Mesenchymal stem cell (in vitro differentiated cells and primary cell): Measurements from ENCODE around the gene HIVEP2.

Experiments used
- DNase-seq: peaks from one replicate; pipeline ENCODE4 v3.0.0-alpha.2; 2013
- H2AFZ ChIP-seq: one replicate; pipeline ENCODE4 v1.6.1; 2013; ENCODE audit warnings: low read depth, mild to moderate bottlenecking, control low read depth, inconsistent platforms, low read length, moderate library complexity
- H2AK5ac ChIP-seq: 2 replicates; pipeline ENCODE4 v1.6.1; 2013; ENCODE audit warnings: low read length, moderate library complexity, mild to moderate bottlenecking, inconsistent platforms; ENCODE audit not compliant: severe bottlenecking
- H2BK120ac ChIP-seq: one replicate; pipeline ENCODE4 v1.6.1; 2013; ENCODE audit warnings: low read depth, mild to moderate bottlenecking, inconsistent platforms, low read length, moderate library complexity
- H2BK12ac ChIP-seq, 2 experiments: one replicate each; pipeline ENCODE4 v1.6.1; 2013; ENCODE audit warnings: inconsistent platforms in 2 of 2, low read length in 2 of 2, mild to moderate bottlenecking in 2 of 2, moderate library complexity in 2 of 2, control low read depth in 1 of 2
- H2BK15ac ChIP-seq: one replicate; pipeline ENCODE4 v1.6.1; 2013; ENCODE audit warnings: mild to moderate bottlenecking, low read depth, inconsistent platforms; ENCODE audit not compliant: poor library complexity, severe bottlenecking
- H2BK5ac ChIP-seq: 2 replicates; pipeline ENCODE4 v1.6.1; 2013; ENCODE audit warnings: low read depth, mild to moderate bottlenecking, low read length, control low read depth, inconsistent platforms; ENCODE audit not compliant: poor library complexity, severe bottlenecking
- H3K14ac ChIP-seq, 2 experiments: one replicate each; pipeline ENCODE4 v1.6.1; 2013; ENCODE audit warnings: inconsistent platforms in 2 of 2, low read length in 2 of 2, control low read depth in 1 of 2, mild to moderate bottlenecking in 1 of 2, moderate library complexity in 1 of 2
- H3K18ac ChIP-seq, 2 experiments: one replicate each; pipeline ENCODE4 v1.6.1; 2013; ENCODE audit warnings: inconsistent platforms in 2 of 2, low read length in 2 of 2, control low read depth in 1 of 2, low read depth in 1 of 2, mild to moderate bottlenecking in 1 of 2
- H3K23ac ChIP-seq, 2 experiments: one replicate each; pipeline ENCODE4 v1.6.1; 2013; ENCODE audit warnings: inconsistent platforms in 2 of 2, low read length in 2 of 2, mild to moderate bottlenecking in 2 of 2, moderate library complexity in 2 of 2, control low read depth in 1 of 2
- H3K27ac ChIP-seq: 2 replicates; pipeline ENCODE4 v1.5.1; 2013; ENCODE audit warnings: mild to moderate bottlenecking, moderate library complexity, low read length, control low read depth, inconsistent platforms; ENCODE audit not compliant: poor library complexity, severe bottlenecking
- H3K27me3 ChIP-seq, 2 experiments: 2 replicates each; pipeline versions ENCODE4 v1.6.1 to v1.7.0; 2013; ENCODE audit warnings: low read length in 2 of 2, mild to moderate bottlenecking in 2 of 2, moderate library complexity in 2 of 2, control low read depth in 1 of 2, inconsistent platforms in 1 of 2; ENCODE audit not compliant: control insufficient read depth in 1 of 2, insufficient read depth in 1 of 2
- H3K36me3 ChIP-seq, 2 experiments: 2 replicates each; pipeline versions ENCODE4 v1.6.1 to v1.7.0; 2013; ENCODE audit warnings: low read length in 2 of 2, control low read depth in 1 of 2, inconsistent platforms in 1 of 2, low read depth in 1 of 2, mild to moderate bottlenecking in 1 of 2; ENCODE audit not compliant: insufficient read depth in 2 of 2, control insufficient read depth in 1 of 2
- H3K4ac ChIP-seq, 2 experiments: one replicate each; pipeline ENCODE4 v1.6.1; 2013; ENCODE audit warnings: inconsistent platforms in 2 of 2, low read length in 2 of 2, mild to moderate bottlenecking in 2 of 2, moderate library complexity in 2 of 2, control low read depth in 1 of 2, low read depth in 1 of 2
- H3K4me1 ChIP-seq: 2 replicates; pipeline ENCODE4 v1.6.1; 2013; ENCODE audit warnings: low read depth, low read length, control low read depth; ENCODE audit not compliant: control insufficient read depth, insufficient read depth
- H3K4me2 ChIP-seq: 2 replicates; pipeline ENCODE4 v1.6.1; 2013; ENCODE audit warnings: low read length, mild to moderate bottlenecking, inconsistent platforms; ENCODE audit not compliant: poor library complexity, severe bottlenecking
- H3K4me3 ChIP-seq, 2 experiments: 2 replicates each; pipeline versions ENCODE4 v1.5.1 to v1.7.0; 2013; ENCODE audit warnings: low read length in 2 of 2, mild to moderate bottlenecking in 2 of 2, control low read depth in 1 of 2, low read depth in 1 of 2; ENCODE audit not compliant: insufficient read depth in 1 of 2
- H3K79me1 ChIP-seq: replicated peaks from 2 replicates; pipeline ENCODE4 v1.6.1; 2013; ENCODE audit warnings: mild to moderate bottlenecking, control low read depth, low read length, inconsistent platforms; ENCODE audit not compliant: poor library complexity, severe bottlenecking
- H3K9ac ChIP-seq: 2 replicates; pipeline ENCODE4 v1.7.0; 2013; ENCODE audit warnings: mild to moderate bottlenecking, low read length, moderate library complexity
- H3K9me3 ChIP-seq: 2 replicates; pipeline ENCODE4 v1.7.0; 2013; ENCODE audit warnings: mild to moderate bottlenecking, low read length; ENCODE audit not compliant: control insufficient read depth
- H4K8ac ChIP-seq: one replicate; pipeline ENCODE4 v1.6.1; 2013; ENCODE audit warnings: inconsistent platforms, mild to moderate bottlenecking, low read length, moderate library complexity
- H4K91ac ChIP-seq: one replicate; pipeline ENCODE4 v1.6.1; 2013; ENCODE audit warnings: mild to moderate bottlenecking, low read length, inconsistent platforms
- WGBS: methylation state at CpG from one replicate; pipeline ENCODE4 v1.1.7; 2013; ENCODE audit warnings: mixed read lengths; 5-methylcytosine and 5-hydroxymethylcytosine counted together

The HIVEP2 gene

DNA sequence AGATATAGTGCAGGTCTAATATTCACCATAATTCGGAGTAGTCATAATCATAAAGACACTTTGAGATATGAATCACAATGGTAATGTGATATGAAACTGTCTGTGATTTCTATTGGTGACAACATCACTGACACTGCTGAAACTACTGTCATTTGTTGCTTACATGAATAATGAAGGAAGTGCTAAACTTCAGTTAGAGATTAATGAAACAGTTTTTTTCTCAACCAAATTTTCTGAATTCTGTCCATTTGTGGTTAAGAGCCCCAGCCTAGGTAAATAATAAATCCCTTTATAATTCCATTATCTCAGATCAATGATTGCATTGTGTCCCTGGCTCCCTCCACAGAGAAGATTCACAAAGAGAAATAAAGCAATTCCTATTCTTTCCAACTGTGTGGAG is 122.6 kb downstream of the HIVEP2 start:
- Histone ChIP-seq H2BK120ac (no peak overlapping the region), H3K36me3 (peaks cover 0 to 2% of the 10 kb centered on the region in 2 experiments), H4K91ac (no peak overlapping the region), H2BK12ac (no peak overlapping the region), H2BK5ac (no peak overlapping the region), H3K23ac (no peak overlapping the region), H3K9ac (no peak overlapping the region), H3K9me3 (no peaks in the 10 kb centered on the region), H3K27me3 (no peaks in the 10 kb centered on the region), H3K4me2 (no peak overlapping the region), H2AK5ac (no peak overlapping the region), H3K27ac (no peak overlapping the region), H3K79me1 (peaks cover 21% of the 10 kb centered on the region), H3K4ac (no peak overlapping the region), H3K4me3 (no peak overlapping the region), H2BK15ac (no peak overlapping the region), H3K18ac (no peak overlapping the region), H2AFZ (no peak overlapping the region), H4K8ac (no peak overlapping the region), H3K4me1 (peaks cover 1% of the 10 kb centered on the region), H3K14ac (no peak overlapping the region)
- 88% methylated on average over 1 of the region's 1 CpG for WGBS
- DNase-seq, result no peak

DNA sequence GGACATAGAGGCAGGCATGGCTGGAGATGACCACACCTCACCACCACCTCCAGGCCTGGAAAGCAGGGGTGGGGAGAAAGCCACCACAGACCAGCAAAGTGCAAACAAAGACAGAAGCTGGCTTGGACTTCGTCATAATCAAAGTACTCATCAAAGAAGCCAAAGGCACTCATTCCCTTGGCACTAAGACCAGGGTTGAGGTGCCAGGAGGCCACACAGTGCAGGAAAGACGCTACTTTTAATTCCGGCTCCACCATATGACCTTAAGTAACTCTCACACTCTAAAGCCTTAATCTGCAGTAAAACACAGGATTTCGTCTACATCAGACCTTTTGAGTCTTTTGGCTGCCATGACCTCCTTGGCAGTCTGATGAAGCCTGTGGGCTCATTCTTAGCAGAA is 123.1 kb downstream of the HIVEP2 start:
- H2BK5ac ChIP-seq, result no peak overlapping the region
- peaks cover 0 to 2% of the 10 kb centered on the region in 2 experiments for H3K36me3 ChIP-seq
- peak overlapping the region in 1 of 2 experiments; percentile 11 for H3K18ac ChIP-seq
- H2BK15ac ChIP-seq, result no peak overlapping the region
- no peaks in the 10 kb centered on the region for H3K9me3 ChIP-seq
- H2AFZ ChIP-seq, result no peak overlapping the region
- H3K27me3 ChIP-seq, result no peaks in the 10 kb centered on the region
- no peak overlapping the region for H2AK5ac ChIP-seq
- no peak overlapping the region for H4K91ac ChIP-seq
- peak overlapping the region; percentile 12 for H4K8ac ChIP-seq
- H3K14ac ChIP-seq, result peak overlapping the region in 1 of 2 experiments; percentile 9
- whole genome bisulfite sequencing, result 98% methylated on average over 4 of the region's 4 CpGs
- H2BK120ac ChIP-seq, result no peak overlapping the region
- no peak overlapping the region for H3K4me3 ChIP-seq
- peak overlapping the region in 1 of 2 experiments; percentile 77 for H2BK12ac ChIP-seq
- peaks cover 20% of the 10 kb centered on the region for H3K79me1 ChIP-seq
- H3K4me1 ChIP-seq, result no peaks in the 10 kb centered on the region
- no peak overlapping the region for H3K4me2 ChIP-seq
- H3K23ac ChIP-seq, result no peak overlapping the region
- no peak overlapping the region for H3K9ac ChIP-seq
- peak overlapping the region in 1 of 2 experiments; percentile 58 for H3K4ac ChIP-seq
- no peak for DNase-seq
- no peak overlapping the region for H3K27ac ChIP-seq

DNA sequence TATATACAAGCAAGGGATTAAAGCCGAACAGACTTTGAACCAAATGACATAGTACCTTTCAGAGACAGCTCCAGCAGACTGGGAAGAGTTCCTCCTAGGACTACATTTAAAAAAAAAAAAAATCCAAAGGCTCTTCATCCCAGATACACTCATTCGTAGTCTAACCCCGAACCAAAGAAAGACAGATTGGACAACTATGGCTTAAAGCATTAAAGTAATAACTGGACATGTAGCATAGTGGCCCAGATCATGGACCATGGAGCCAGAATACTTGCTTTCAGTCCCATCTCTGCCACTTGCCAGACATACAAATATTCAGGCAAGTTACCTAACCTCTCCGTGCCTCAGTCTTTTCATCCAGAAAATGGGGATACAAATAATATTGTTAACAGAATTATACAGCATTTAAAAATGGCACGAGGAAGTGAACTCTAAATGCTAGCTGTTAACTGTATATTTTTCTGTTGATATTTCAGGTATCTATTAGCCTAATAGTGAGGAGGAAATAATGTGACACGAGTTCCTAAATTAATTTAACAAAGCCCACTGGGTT is 123.7 kb downstream of the HIVEP2 start:
- Histone ChIP-seq H3K9me3 (no peaks in the 10 kb centered on the region), H2BK5ac (no peak overlapping the region), H2BK120ac (no peak overlapping the region), H2AK5ac (no peak overlapping the region), H2BK15ac (no peak overlapping the region), H4K91ac (no peak overlapping the region), H3K23ac (no peak overlapping the region), H3K4me3 (no peak overlapping the region), H3K18ac (no peak overlapping the region), H3K4me1 (no peaks in the 10 kb centered on the region), H2AFZ (no peak overlapping the region), H3K79me1 (peaks cover 20% of the 10 kb centered on the region), H3K27ac (no peak overlapping the region), H3K14ac (no peak overlapping the region), H3K9ac (peak overlapping the region; percentile 88), H3K4ac (no peak overlapping the region), H2BK12ac (no peak overlapping the region), H4K8ac (no peak overlapping the region), H3K36me3 (peaks cover 0 to 2% of the 10 kb centered on the region in 2 experiments), H3K4me2 (no peak overlapping the region), H3K27me3 (no peaks in the 10 kb centered on the region)
- DNase-seq, result no peak
- 94% methylated on average over 4 of the region's 6 CpGs for WGBS

DNA sequence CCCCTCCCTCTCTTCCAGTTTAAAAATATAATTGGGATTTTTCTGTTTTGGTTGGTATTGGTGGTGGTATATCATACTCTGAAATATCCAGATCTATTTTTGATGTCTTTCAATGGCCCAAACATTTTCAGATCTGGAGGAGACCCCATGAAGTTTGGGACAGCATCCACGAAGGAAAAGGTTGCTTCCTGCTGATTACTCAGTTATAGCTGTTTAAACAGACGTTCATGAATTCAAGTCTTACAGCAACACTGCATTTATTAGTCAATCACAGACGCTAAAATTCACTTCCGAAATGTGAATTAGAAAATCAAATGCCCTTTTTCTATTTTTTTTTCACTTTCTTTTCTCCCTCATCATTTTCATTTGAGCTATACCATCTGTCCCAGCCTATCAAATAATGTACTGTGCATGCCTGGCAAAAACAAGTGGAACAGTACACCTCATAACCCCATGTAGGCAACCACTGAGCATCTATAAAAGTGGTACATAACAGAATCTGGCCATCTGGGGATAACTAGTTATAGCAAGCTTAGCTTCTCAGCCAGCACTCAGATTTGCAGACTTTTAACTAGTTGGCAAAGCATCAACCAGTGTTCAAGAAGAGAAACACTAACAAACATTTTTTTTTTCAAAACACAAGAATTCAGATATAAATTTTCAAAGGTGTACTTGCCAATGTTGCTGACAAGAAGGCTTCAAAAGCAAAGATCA is 124.5 kb downstream of the HIVEP2 start:
- H3K9ac ChIP-seq, result peak overlapping the region; percentile 88
- no peak overlapping the region for H2AK5ac ChIP-seq
- no peak overlapping the region for H2BK120ac ChIP-seq
- no peak overlapping the region for H4K91ac ChIP-seq
- H3K27ac ChIP-seq, result peak overlapping the region; percentile 13
- H3K23ac ChIP-seq, result no peak overlapping the region
- H4K8ac ChIP-seq, result no peak overlapping the region
- H3K4me2 ChIP-seq, result no peak overlapping the region
- H3K36me3 ChIP-seq, result peaks cover 0 to 2% of the 10 kb centered on the region in 2 experiments
- H2AFZ ChIP-seq, result no peak overlapping the region
- H2BK5ac ChIP-seq, result no peak overlapping the region
- H3K18ac ChIP-seq, result no peak overlapping the region
- no peak overlapping the region for H3K4ac ChIP-seq
- no peaks in the 10 kb centered on the region for H3K27me3 ChIP-seq
- no peak overlapping the region for H2BK15ac ChIP-seq
- H3K4me1 ChIP-seq, result no peaks in the 10 kb centered on the region
- no peak overlapping the region for H2BK12ac ChIP-seq
- H3K79me1 ChIP-seq, result peaks cover 20% of the 10 kb centered on the region
- H3K4me3 ChIP-seq, result peak overlapping the region in 1 of 2 experiments; percentile 71
- no peaks in the 10 kb centered on the region for H3K9me3 ChIP-seq
- 74% methylated on average over 4 of the region's 4 CpGs for WGBS
- H3K14ac ChIP-seq, result no peak overlapping the region
- no peak for DNase-seq
